ENCODE data around the gene AKAP7.

Gene AKAP7

DNA sequence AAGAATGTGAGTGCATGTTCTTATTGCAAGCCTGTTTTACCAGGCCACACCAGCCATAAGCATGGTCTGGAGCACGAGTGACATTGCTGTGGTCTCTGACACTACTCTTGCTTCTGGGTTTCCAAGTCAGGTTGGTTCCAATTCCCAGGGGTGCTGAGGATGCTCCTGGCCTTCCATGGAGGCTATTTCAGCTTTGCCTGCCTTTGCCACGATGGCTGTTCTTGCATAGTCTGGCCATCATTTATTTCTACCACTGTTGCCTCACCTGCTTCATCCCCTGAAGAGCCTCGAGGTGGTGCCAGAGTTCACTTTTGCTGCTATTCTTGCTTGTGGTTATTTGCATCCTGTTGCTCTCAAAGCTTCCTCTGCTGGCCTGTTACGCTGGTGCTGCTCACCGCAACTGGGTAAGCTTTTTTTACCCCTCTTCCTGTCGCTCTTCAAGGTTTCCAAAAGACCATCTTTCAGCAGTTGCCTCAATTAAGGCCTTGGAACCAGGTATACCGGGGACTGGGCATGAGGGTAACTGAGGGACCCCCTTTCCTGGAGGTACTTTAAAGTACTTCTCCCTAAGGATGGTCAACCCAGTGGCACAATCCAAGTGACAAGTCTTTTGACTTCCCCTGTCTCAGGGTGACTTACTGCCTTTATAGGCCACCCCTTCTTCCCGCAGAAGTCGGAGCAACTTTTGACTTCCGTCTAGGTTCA lies 64.5 kb downstream of the AKAP7 start:
- DNase-seq (ENCODE audit: low read depth) = no peak

DNA sequence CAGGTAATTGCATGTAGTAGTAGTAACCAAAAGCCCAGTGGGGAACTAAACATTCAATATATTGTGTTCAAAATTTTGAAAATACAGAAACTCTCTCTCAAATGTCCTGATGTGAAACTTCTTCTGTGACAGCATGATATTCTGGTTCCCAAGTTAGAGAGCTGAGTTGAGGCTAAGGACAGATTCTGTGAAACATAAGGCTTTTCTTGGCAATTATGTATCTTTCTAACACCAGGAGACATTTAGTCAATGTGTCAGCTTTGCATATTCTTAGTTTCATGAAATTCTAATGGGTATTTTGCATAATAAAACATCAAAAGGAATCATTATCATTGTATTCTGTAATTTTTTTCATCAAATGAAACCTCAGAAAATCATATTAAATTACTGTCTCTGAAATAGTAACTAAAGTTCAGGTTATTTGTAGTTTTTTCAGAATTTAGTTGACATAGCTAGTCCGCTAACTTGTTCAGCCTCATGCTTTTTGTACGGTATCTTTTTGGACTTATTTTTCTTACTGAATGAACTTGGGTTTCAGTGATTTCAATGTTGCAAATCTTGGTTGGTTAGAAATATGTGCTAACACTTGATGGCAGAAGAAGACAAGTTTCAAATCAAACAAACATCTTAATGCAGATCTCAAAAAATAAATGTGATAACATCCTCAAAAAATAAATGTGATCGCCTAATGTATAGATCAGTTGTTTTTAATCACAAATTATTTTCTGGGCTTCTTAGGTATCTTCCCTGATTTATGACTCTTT lies 70.4 kb downstream of the AKAP7 start:
- no peak for DNase-seq (ENCODE audit: low read depth)

DNA sequence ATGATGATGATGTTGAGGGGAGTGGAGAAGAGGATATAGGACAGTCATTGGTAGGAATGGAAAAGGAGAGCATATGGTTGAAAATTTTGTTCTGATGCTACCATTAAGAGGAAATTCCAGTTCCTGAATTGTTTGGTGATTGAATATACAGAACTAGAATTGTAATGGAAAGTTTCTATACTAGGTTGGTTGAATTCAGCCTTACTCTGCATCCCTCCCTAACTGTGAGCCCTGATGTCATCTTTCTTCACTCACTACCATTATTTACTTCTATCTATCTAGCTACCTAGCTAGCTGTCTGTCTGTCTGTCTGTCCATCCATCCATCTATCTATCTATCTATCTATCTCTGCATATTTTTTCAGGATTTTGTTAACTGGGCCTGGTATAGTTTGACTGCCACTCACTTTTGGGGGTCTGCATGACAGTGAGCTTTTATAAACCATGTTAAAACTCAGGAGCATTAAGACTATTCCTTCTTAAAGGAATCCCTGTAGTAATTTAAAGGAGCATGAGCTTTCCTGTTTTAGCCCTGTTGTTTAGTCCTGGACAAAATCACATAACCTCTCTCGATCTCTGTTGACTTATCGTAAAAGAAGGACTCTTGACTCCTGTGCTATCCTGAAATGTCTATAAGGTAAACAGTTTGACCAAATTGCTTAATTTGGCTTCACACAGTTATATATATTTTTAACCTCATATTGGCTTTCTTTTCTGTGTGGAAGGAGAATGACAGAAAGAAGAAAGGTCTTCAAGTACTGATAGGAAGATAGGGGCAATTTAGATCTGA lies 71.4 kb downstream of the AKAP7 start:
- no peak for DNase-seq (ENCODE audit: low read depth)

DNA sequence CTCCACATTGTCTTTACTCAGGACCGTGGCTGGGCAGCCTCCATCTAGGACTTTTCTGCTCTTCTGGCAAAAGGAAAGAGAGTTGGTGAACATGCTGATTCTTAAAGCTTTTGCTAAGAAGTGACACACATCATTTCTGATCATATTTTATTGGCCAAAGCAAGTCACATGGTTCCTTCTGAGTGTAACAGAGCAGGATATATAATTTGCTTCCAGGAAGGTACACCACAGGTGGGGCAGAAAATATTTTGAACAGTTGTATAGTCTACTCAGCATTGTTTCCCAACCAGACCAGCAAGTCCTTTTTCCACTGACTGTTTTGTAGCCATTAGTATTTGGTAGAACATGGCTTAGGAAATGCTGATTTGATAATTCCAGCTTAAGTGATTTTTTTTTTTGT lies 73.5 kb downstream of the AKAP7 start:
- DNase-seq (ENCODE audit: low read depth) = no peak

DNA sequence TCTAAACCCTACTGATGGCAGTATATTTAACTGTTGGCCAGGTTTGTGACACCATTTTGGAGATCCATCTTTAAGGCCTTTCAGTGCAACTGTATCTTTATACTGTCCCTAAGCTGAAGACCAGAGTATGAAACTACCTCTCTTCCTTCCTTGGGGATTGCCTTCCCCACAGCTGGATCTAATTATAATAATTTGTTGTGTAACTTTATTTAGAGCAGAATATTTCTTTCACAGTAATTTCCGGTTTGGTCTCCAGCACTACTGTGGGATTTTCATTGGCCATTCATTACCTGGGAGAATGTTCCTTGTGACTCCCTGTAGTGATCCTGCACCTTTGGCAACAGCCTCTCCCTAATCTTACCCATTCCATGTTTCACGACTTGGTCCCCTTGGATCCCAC lies 75.2 kb downstream of the AKAP7 start:
- no peak for DNase-seq (ENCODE audit: low read depth)

DNA sequence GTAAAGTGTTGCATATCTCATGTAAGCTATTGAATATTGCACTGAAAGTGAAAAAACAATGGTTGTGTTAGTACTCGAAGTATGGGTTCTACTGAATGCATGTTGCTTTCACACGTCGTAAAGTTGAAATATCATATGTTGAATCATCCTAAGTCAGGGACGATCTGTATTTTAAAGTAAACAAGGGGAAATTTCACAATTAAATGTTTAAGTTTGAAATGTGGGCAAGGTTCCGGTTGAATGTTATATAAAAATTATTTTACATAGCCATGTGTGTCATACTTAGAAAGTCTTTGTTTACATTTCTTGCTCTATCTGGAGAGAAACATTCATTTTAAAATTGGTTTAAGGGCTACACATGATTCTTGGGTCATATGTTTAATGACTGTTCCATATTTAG lies 76.8 kb downstream of the AKAP7 start:
- no peak for DNase-seq (ENCODE audit: low read depth)

DNA sequence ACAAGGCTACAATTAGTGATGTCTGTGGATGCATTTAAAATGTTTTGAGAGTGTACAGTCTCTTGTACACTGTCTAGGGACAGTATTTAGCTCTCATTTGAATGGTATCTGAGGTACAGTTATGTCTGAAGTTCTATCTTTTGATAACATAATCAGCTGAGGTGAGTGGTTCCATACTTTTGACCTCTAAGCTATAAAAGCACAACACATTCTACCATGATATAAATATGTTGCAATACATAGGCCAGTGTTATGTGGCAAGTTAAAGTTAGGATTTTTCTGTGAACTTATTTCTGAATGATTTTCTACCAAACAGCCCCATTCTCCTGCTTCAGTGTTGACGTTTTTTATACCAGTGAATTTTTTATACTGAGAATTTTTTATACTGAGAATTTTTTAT lies 77.6 kb downstream of the AKAP7 start:
- DNase-seq (ENCODE audit: low read depth) = no peak

DNA sequence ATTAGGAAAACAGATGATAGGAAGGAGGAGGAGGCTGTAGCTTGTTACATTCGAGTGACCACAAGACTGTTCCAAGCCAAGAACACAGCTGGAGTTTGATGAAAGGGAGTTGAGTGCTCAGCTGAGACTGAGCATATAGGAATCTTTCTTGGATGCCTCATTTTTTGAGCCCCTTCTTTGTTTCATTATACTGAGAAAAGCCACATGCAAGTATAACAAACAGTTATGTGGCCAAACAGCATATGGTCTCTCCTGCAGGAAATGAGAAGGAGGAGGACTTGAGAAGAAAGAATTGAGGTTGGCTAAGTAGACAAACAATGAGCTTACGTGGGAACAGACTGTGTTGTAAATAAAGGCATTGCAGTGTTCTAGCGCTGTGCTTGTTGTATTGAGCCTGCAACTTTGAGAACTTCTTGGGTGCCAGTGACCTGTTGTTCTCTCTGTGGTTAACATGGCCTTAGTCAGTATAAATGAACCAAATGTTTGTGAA lies 78.3 kb downstream of the AKAP7 start:
- no peak for DNase-seq (ENCODE audit: low read depth)

DNA sequence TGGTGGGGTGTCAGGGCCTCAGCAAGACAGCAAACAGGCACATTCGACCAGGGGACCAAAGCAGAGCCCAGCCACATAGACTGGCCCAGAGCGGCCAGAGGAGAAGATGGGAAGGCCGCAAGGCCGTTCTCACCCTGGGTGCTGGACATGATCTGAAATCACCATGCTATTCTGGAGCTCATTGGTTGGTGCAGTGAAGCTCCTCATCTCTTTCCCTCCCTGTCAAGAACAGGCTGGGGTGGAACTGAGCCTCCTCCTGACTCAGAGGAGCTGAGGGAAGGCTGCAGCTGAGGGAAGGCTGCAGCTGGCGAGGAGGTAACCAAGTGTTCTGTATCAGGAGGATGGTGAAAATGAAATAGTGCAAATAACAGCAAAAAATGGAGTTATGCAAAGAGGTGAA lies 80.0 kb downstream of the AKAP7 start:
- DNase-seq (ENCODE audit: low read depth) = no peak

DNA sequence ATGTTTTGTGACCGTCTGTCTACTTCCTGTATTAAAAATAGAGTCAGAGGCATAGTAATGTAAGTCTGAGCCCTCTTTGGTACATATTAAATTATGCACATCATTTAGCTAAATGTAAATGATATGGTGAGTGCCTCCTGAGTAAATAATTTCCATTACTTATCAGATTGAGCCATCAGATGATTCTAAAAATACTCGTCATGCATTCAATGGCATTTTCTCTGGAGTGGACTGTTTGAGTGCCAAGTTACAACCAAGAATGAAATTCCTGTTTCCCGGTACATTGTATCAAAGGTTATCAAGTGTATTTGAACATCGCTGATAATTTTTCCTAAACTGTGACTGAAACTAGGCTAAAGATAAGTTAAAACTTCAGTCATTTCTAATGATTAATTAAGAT lies 81.0 kb downstream of the AKAP7 start:
- DNase-seq (ENCODE audit: low read depth) = no peak

DNA sequence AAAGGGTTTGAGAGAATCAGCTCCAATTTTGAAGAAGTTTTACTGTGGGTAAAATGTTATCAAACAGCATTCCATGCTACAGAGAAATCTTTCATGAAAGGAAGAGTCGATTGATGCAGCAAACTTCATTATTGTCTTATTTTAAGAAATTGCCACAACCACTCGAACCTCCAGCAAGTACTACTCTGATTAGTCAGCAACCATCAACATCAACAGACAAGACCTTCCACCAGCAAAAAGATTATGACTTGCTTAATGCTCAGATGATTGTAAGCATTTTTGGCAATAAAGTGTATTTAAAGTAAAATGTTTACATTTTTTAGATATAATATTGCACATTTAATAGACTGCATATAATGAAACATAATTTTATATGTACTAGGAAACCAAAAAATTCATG lies 87.5 kb downstream of the AKAP7 start:
- no peak for DNase-seq (ENCODE audit: low read depth)

DNA sequence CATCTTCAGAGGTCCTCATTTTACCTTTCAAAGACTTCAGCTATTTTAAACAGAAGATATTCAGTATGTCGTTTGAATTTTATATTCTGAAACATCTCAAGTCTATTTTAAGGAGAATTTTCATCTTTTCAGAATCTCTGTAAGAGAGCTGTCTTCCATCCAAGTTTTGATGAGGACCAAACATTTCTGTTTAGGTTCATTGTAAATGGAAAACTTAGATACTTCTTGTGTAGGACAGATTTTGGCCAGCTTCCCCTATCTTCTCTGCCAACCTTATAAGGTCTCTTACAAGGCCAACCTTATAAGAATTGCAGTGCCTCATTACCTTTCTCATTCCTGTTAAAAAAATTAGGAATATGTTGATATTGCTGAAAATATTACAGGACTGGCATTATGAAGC lies 88.1 kb downstream of the AKAP7 start:
- DNase-seq (ENCODE audit: low read depth) = no peak

DNA sequence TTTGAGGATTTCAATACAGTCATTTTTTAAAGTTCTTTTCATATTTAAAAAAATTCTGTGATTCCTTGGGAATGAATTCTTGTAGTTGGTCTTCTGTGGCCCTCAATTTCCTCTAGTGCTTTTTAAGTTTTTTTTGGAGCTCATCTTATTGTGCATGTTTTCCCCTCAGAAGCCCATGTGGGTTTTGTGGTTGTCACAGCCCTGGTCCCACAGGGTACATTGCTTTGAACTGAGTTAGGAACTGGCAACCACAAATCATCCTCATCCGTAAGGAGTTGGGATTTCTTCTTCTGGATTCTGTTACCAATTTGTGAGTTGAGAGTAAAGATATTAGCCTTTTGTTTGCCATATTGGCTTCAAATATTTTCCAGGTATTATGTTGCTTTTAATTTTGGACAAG lies 89.9 kb downstream of the AKAP7 start:
- no peak for DNase-seq (ENCODE audit: low read depth)

DNA sequence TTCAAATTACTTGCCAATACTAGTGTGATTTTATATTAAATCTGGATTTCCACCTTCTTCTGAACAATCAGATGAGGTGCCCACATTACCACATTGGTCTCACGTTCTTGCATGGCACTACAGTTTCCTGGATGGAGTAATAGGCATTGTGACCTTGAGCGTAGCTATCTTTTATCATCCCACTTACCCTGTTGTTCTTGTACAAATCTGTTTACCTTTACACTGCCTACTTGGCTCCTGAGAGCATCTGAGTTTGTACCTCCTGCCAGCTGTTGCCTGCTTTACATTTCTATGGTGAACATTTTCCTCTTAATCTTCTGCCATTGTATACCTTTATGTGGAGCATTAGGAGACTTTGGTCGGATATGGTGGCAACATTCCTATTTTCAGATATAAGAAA lies 90.7 kb downstream of the AKAP7 start:
- DNase-seq (ENCODE audit: low read depth) = no peak

DNA sequence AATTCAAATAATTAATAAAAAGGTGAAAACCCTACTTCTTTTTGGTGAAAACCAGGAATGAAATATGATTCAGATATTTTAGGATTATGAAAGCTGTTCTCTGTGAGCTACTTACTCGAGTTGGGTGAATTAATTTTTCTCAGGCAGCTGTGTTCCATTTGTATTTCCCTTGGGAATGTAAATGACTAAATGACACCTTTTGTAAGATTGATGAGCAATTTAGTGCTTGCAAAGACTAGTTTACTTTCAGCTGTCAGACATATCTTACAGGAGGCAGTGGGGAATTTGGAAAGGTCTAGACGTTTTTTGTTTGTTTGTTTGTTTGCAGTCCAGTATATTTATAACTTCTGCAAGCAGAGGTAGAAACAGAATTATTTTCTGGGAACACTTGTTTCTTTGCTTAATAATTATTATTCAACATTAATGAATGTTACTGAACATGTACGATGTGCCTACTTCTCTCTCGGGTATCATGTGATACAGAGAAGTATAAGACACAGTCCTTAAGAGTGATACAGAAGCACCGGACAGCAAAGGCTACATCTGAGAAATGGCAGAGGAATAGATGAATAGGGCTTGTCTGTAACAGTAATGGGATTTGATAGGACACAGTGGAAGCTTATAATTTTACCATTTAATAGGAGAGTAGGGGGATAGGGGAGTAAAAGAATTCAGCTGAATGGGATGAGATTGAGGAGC lies 91.3 kb downstream of the AKAP7 start:
- no peak for DNase-seq (ENCODE audit: low read depth)

DNA sequence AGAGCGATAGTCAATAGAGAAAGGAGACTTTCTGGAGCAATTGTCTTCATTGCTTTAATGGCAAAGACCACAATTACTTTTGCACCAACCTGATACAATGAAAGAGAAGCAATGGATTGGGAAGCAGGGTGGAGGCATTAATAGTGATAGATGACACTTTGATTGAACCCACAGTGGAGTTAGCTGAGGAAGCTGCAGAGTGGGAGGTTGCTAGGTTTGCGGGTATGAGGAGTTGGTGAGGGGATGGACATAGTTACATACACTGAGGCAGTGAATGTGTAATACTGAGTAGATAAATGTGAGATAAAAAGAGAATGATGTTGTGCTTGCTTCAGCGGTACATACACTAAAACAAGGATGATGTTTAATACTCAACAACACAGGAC lies 91.9 kb downstream of the AKAP7 start:
- no peak for DNase-seq (ENCODE audit: low read depth)

DNA sequence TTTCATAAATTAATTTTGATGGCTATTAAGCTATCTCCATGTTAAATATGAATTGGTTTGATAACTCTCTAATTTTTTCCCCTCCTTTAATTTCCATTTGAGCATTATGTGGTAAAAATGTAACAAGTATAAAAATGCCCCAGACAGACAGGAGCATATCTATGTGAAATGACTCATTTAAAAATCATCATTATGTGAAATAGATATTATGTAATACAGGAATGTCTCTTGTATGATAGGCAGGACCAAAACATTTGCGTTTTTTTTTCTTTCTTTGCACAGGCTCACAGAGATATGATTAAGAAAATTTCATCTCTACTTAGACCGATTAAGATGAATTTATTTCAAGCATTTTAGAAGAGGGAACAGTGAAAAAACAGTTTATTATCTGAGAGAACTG lies 95.8 kb downstream of the AKAP7 start:
- DNase-seq (ENCODE audit: low read depth) = no peak

DNA sequence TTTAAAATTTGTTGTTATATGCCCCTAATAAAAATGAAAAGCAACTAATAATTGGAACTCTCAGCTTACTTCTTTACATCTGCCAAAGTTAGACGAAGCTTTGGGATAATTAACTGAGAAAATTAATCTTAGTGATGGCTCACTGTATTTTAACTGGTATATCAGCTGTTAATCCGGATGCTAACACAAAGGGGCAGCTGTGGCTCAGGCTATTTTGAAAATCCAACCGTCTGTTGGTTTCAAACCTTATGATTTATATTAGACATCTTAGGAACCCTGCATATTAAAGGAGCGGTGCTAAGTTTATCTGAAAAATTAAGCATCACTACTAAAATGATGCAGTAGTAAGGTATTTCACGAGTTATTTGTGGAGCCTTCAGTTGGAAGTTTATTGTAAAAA lies 96.6 kb downstream of the AKAP7 start:
- DNase-seq (ENCODE audit: low read depth) = no peak

DNA sequence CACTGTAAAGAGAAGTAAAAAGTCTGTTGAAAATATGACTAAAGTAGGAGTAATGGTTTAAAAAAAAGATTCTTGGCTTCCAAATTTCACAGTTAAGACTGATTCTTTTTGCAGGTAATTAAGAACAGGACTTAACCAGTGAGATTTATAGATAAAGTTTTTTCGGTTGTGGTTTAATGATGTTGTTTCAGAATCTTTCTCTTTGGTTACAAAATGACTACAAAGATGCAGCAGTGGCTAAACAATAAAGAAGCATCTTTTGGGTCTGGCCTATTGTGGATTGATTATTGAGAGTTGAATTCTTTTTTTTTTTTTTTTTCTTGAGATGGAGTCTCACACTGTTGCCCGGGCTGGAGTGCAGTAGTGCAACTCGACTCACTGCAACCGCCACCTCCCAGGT lies 109.7 kb downstream of the AKAP7 start:
- no peak for DNase-seq (ENCODE audit: low read depth)

DNA sequence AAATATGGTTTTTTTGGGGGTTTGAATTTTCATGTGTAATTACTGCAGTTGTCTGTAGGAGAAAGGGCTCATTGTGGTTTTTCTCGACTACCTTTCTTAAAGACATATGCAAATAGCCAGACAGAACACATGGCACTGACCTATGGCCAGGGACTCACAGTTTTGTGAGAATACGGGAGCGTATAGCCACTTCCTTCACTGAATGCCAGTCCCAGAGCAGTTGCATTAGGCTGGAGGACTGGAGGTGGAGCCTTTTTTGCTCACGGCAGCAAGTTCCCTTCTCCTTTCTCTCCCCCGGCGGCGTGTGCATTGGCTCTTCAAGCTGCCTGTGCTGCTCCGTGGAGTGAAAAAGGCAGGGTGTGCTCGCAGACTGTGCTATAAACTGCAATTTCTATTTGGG lies 114.9 kb downstream of the AKAP7 start:
- DNase-seq (ENCODE audit: low read depth) = no peak

DNA sequence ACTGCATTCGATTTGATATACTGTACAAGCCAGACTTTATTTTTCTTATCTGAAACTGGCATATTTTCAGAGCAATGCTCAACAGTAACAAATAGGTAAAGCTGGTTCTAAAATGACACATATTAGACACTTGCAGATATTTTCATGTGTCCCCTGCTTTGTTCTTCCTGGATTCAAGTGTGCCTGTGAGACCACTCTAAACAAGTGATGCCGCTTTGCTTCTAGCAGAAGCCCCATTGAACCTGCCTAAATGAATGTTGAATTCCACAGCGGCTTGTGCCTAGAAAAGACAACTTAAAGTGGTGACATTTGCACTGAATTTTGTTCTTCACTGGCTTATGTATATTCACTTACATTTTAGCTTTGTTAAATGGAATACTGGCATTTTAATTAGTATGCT lies 115.7 kb downstream of the AKAP7 start:
- DNase-seq (ENCODE audit: low read depth) = no peak

DNA sequence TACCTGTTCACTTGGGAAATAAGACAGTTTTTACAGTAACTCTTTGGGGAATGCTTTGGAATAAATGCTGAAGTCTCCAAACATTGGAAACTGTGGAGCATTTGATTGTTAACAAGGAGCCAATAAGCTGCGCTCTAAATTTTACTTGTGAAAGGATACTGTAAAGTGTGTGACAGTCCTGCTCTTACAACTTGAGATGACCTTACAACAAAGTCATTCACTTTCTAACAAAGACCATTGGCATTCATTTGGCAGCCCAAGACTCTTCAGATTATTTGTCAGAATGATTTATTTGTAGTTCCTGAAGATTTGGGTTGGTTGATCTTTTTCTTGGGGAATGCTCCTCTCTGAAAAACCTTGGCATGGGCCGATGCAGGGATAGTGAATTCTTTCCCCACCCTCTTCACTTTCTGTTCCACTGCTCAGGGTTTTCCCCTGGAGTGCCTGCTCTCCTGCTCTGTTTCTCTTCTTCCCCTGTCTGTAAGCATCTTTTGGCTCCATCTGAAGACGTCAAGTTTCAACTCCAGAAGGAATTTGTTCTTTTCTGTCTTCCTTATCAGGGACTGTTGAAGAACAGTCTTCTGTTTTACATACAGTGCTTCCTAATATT lies 116.4 kb downstream of the AKAP7 start:
- DNase-seq (ENCODE audit: low read depth) = no peak
